DMS 273 treated with DMSO at 0.1 percent for 48 hours (cell line): ENCODE results near the gene BRAT1.

Source experiments
- DNase-seq: peaks from one replicate; lab custom pipeline; 2025; lab: John Stamatoyannopoulos, UW

BRAT1 gene

DNA sequence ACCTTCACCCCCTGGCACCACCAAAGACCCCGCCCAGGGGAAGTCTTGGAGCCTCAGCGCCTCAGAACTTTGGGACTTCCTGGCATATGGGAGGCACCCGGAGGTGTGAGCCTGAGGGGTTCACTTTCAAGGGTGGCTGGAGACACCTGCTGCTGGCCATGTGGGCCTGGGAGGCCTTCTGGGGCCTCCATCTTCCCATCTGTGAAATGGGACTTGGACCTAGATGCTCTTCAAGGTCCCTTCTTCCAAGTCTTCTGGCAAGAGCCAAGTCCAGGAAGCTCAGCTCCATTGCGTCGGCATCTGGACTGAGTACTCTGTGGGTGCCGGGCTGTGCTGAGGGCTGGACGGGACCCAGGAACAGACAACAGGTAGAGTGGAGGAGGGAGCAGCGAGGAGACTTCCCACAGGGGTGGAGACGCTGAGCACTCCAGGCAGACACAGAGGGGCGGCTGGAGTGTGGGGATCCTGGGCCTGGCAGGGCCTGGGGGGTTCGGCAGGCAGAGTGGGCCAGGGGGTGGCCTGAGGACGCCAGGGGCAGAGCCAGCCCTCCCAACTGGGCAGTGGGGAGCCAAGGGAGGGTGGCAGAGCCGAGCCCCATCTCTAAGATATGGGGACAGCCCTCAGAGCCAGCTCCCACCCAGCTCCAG, 45.1 kb downstream of the BRAT1 start:
- DNase-seq: no peak

DNA sequence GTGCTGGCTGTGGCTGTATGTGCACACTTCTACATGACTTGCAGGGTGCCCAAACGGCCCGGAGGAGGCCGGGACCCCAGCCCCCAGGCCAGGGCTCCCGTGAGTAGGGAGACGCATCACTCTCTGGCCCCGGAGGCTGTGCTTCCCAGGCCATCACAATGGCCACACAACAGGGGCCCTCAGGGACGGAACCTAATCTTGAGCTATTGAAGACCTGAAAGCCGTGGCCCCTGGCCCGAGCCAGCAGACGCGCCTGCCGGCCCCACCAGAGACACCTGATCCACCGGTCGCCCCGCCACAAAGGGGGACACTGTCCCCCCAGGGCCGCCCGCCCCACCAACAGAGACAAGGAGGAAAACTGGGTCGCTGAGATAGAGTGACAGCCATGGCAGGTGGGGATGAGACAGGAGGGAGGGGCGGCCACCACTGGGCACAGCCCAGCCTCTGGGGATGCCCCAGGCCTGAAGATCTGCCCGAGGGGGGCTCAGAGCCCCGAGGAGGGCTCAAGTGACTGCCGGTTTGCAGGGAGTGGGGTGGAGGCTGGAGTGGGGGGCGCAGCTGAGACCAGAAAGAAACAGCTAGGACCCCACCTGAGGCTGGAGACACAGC, 45.9 kb downstream of the BRAT1 start:
- DNase-seq: no peak

DNA sequence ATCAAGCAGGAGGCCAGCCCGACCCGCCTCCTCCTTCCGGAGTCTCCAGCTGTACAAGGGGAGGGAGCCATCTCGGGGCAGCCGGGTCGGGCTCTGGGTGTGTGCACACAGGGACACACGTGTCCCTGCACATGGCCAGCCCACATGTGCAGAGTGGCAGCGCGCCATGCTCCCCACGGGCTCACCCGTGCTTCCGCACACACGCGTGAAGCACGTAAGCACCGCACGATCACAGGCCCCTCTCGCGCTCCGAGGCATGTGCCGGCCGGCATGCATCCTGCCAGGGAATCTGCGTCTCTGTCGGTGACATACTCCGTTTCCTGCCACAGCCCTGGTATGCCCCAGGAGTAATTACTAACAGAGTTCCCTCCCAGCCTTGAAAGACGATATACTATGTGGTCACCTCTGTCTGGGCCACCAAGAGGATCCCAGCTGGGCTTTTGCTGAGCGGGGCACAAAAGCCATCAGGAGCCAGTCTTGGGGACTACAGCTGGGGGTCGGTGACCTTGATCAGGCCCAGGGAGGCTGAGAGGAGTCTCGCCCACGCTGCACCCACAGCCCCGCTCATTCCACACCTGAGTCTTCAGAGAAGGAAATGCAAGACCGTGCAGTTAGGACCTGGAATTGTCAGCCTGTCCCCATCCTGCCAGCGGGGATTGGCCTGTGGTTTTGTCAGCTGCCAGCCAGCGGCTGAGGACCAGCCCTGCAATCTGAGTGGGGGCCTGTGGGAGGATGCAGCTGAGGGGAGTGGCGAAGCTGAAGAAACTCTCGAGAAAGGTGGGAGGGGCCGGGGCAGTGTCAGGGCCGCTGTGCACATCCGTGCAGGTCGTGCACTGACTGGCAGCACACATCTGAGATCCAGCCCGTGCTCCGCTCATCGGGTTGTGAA, 46.8 kb downstream of the BRAT1 start:
- DNase-seq: no peak

DNA sequence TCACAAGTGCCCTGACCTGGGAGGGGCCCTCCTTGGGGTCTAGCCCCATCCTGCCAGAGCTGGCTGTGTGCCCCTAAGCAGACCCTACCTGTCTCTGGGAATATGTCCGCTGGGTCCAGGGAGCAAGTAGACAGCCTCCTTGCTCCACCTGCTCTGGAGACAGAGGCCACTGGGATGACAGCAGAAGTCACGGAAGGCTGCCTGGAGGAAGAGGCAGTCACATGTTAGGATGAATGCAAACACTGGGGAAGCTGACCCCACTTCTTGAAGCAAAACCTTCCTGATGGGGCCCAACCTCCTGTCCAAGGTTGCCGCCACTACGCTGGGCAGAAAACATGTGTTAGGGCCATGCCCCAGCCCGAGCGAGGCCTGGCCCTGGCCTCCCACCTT, 47.4 kb downstream of the BRAT1 start:
- no peak for DNase-seq

DNA sequence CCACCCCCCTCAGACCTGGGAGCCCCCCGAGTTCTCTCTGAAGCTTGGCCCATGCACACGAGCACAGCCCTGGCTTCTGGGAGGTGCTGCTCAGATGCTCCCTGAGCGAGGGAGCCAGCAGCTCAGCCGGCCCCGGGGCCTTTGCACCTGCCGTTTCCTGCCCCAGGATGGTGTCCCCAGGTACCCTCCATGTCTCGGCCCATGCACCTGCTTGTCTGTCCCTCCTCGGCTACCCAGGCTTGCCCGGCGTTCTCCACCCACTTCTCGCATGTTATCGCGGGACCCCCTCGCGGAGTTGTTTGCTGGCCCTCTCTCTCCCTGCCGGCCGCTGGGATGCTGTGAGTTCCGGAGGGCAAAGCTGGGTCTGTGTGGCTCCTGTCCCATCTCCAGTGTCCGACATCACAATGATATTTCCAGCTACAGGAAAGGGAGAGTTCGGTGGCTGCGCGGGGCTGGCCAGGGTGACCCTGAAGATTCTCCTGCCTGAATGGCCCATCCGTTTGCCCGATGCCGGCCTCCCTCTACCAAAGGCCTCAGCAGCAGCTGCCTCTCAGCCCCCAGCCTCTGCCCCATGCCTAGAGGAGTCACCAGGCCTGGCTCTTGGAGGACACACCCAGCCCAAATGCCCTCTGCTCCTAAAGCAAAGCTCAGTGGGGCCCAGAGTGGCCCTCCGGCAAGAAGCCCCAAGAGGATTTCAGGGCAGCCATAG, 48.0 kb downstream of the BRAT1 start:
- DNase-seq: no peak

DNA sequence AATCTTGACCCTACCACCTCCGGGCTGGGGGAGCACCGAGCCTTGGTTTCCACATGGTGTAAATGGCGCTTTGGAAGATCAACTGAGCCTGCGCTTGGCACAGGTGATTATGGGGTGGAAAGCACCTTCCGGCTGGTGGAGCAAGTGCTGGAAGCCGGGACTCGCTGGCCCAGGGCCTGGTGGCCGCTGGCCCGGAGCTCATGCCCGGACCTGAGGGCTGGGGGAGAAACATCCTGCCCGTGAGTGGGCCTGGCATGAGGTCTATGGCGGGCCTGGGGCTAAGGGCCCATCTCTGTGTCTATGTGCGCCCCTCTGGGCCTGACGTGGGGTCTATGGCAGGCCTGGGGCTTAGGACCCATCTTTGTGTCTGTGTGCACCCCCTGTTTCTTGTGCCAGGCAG, 49.9 kb downstream of the BRAT1 start:
- DNase-seq: no peak

DNA sequence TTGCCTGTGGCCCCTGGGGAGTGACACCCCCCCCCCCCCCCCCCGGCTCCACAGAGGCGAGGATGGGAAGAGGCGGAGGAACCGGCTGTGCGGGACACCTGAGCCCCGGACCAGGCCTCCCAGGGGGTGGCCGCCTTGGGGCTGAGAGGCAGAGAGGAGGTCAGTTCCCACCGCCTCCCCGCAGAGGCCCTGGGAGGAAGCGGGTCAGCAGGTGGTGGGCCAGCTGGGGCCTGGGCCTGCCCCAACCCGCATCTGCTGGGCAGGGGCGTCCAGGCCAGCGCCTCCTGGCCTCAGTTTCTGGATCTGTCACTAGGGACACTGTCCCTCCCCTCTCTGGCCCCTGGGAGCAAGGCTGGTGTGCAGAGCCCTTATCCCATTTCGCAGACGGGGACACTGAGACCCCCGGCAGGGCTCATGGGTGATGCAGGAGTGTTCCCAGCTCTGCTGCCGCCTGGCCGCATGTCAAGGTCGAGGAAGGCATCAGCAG, 50.4 kb downstream of the BRAT1 start:
- DNase-seq: no peak

DNA sequence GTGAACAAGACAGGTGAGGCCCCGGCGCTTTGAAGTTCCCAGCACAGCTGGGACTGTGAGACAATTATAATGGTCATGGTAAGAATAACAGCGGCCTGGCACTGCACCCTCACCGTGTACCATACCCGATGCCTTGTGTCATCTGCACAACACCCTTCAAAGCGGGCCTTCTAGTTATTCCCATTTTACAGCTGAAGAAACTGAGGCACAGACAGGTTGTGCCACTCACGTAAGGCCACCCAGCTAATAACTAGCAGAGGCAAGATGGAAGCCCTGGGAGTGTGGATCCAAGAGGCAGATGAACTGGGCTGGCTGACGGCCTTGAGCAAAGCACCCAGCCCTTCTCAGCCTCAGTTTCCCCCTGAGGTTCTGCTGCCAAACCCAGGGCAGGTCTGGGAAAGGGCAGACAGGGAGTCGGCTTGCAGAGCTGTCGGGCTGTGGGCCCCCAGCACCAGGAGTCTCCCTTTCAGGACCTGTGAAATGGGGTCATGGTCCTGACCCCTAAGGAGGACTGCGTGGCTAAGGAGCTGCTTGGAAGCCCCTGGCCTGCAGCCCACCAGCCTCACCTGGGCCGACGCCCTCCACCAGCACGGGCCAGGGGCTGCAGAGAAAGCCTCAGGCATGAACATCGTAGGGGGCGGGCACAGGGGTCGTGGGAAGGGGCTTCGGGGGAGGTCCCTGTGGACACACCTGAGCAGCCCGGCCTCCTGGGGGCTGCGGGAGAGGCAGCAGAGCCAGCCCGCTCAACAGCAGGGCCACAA, 51.0 kb downstream of the BRAT1 start:
- DNase-seq: no peak

DNA sequence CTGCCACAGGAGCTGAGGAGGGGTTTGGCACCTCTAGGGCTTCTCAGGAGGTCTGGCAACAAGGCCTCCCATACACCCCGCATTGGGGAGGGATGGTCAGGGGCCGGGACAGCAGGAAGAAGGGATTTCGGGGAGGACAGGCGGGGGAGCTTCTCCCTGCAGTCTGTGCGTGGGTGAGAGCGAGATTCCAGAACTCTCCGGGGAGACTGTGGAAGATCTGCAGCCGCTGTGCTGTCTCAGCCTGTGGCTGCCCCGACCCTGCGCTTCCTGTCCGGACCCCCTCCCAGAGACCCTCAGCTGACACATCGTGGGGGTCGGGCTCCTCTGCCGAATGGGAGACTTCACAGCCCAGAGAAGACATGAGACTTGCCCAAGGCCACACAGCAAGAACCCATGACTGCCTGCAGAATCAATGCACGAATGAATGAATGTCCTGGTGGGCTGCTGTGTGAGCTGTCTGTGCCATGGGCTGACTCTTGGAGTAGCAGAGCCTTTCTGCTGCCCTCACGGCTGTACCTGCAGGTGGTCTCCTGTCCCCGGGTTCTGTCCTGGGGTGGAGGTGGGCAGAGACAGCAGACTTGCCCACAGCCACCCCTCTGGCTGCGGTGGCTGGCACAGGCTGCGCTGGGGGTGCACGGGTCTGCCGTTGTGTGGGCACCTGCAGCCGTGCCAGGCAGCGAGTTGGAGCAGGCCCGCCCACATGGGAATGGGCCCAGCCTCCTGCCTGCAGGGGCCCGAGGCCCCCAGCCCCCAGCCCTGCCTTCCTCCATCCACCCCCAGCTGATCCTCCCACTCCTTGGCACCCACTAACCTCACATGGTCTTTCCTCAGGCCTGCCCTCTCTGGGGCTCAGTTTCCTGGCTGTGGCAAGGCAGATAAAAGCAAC, 52.0 kb downstream of the BRAT1 start:
- DNase-seq: no peak

DNA sequence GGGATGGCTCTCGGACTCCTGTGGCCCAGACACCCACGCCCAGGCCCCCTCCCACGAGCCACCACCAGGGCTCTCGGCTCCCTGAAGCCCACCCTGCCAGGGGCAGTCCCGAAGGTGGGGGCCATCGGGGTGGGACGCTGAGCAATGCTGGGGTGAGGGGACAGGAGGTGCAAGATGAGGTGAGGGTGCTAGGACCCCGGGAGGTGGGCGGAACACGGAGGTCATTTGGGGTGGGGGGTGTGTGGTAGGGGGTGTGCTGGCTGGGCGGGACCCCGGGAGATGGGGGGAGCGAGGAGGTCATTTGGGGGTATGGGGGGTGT, 52.7 kb downstream of the BRAT1 start:
- no peak for DNase-seq

DNA sequence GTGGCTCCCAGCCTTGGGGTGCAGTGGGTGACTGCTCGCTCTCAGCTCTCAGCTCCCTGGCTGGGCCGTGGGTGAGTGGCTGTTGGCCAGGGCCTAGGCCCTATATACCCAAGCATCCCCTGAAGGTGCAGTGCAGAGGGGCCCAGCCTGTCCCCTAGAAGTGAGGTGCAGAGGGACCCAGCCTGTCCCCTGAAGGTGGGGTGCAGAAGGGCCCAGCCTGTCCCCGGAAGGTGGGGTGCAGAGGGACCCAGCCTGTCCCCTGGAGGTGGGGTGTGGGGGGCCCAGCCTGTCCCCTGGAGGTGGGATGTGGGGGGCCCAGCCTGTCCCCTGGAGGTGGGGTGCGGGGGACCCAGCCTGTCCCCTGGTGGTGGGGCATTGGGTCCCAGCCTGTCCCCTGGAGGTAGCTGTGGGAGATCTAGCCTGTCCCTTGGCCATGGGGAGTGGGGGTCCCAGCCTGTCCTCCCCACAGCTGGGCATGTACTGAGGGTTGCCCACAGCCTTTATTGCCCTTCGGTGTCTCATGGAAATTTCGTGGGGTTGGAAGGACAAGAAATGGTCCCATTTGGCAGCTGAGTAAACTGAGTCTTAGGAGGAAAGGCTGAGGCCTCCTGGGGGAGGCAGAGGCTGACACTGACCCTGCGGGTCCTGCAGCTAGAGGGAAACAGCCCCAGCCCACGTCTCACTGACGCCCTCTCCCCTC, 53.2 kb downstream of the BRAT1 start:
- DNase-seq: no peak

DNA sequence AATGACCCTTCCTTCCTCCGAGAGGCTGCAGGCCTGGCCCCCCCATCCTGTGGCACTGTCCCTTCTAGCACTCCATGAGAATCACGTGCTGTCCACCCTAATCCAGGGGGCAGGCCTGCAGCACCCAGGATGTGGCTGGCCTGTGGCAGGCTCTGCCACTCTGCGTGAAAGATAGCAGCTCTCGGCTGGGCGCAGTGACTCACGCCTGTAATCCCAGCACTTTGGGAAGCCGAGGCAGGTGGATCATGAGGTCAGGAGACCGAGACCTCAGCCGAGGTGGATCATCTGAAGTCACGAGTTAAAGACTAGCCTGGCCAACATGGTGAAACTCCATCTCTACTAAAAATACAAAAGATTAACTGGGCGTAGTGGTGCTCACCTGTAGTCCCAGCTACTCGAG, 54.6 kb downstream of the BRAT1 start:
- DNase-seq: no peak

DNA sequence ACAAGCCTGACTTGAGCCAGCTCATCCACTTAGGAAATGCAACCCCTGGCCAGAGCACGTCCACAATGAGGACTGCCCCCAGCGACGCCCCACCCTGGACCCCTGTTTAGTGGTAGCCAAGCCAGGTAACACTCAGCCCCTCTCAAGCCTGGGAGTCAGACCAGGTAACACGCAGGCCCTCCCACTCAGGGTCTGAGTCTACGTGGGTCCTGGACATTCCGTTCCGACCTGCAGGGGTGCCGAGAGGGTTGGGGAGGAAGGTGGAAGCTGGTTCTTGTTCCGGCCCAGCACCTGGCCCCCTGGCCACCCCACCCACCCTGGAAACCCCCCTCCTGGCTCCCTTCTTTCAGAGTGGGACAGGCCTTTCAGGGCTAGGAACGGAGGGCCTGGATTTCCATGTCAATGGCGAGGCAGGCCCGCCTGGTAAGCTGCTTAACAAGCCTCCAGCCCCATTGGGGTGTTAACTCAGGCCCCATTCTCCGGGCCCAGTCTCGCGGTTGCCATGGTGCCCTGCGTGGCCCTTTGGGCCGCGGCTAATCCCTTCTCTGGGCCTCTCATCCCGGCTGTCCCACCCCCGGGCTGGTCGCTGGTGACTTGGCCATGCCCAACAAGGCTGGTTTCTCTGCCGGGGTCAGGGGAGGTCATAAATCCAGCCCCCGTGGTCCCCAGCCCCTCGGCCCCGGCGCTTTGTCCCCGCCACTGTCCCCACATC, 55.4 kb downstream of the BRAT1 start:
- no peak for DNase-seq

DNA sequence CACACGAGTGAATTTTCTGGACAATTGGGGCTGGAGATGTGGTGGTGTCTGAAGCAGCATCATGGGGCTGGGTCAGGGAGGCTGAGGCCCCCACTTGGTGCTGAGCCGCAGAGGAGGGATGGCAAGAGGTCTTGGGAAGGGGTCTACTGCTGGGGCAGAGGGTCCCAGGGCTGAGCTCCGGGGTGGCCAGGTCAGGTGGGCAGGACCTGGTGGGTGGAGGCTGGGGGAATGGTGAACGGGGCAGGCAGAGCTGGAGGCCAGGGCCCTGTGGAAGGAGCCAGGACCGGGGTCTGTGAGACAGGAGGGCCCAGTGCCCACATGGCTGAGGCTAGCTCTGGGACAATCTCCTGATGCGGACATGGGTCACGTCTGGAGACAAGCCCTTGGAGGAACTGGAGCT, 56.1 kb downstream of the BRAT1 start:
- no peak for DNase-seq

DNA sequence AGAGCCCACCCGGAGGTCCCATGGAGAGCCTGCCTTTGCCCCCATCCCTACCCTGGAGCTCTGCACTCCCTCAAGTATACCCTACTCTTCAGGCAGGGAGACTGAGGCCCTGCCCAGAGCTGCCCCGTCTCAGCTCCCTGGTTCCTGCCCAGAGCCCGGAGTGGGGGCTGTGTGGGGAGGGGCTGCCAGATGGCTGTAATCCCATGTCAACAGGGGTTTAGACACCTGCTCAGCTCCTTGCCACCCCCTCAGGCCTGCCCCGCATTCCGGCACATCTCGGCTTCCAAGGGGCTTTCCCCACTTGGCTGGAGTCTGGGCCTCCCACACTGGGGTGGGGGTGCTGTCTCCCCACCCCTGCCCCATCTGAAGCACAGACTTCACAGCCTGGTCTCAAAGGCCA, 56.6 kb downstream of the BRAT1 start:
- DNase-seq: no peak

DNA sequence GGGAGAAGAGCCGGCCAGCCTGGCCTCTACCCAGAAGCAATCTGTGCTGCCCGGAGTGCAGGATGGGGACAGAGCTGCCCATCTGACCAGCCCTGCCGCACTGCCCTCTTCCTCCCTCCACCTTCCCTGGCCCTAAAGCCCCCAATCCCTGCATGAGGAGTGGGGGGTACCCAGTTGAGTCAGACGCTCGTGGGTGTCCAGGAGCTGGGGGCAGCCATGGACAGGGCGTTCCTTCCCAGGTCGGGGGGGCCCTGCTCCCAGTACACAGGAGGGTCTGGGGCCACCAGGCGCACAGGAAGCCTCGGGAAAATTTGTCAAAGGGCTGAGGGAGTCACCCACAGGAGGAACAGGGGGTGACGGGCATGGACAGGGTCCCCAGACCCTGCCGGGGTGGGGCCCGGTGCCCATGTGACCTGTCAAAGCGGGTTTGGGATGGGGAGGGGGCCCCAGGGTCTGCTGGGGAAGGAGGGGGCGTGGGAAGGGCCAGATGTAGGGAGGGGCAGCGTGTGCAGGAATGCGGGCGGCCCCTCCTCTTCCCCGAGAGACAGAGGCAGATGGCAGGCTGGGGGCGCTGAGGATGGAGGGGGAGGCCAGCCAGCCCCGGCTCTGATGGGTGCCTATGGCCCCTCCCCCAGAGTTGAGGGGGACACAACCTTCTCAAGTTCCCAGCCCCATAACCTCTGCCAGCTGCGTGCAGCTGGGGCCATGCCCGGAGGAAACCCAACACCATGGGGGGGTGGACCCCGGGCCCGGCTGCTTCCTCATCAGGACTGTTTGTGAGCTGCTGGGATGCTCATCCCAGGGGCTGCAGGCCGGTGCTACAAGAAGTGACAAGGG, 57.6 kb downstream of the BRAT1 start:
- DNase-seq: peak; percentile 69

DNA sequence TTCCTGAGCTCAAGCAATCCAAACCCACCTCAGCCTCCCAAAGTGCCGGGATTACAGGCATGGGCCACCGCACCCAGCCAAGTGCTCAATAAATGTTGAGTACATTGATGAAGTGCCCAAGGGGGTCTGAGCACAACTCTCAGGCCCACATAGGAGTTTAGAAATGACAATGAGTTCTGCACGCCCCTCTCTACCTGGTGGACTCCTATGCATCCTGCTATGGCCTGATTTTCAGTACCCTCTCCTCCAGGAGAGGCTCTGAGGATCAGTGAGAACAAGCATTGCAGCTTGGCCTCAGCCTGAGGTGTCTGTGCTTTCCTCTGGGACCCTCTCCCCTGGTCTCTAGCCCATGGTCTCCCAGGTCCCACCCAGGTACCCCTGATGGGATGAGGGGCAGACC, 58.3 kb downstream of the BRAT1 start:
- no peak for DNase-seq

DNA sequence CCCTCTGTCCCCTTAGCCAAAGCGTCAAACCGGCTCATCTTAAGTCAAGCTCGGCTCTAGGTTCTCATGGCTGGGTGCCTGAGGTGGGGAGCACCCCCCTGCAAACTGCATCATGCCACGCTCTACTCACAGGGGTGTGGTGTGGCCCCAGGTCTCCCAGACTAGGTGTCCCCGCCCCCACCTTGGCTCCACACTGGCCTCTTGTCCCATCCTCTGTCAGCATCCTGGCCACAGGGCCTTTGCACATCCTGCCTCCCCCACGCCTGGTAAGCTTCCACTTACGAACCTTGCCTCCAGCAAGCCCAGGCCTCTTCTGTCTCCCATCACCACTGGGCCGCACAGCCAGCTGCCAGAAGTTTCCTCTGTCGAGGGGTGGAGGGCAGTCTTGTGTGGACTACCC, 58.9 kb downstream of the BRAT1 start:
- DNase-seq: no peak
